A549 (cell line): ENCODE data around the gene PPP1R8.

ENCODE experiments used
- CHD4 ChIP-seq: fragments of 200-600 bp; sonication (generic); IDR thresholded peaks from 2 replicates; pipeline ENCODE4 v1.6.1; 2016; ENCODE audit warnings: antibody characterized with exemption, mild to moderate bottlenecking, borderline replicate concordance
- CTCF ChIP-seq: fragments of >200 bp; sonication (Bioruptor Twin); formaldehyde crosslinking; IDR thresholded peaks from 3 replicates; pipeline ENCODE4 v1.5.1; 2016
- EP300 ChIP-seq, 2 experiments: fragments of >200 bp; sonication (Bioruptor Twin); formaldehyde crosslinking; IDR thresholded peaks; 2 replicates in 1 of 2; 3 replicates in 1 of 2; pipeline ENCODE4 v1.6.1; 2016 to 2017
- MAX ChIP-seq: IDR thresholded peaks from 2 replicates; pipeline ENCODE4 v1.6.1; 2012
- MYC ChIP-seq: IDR thresholded peaks from 2 replicates; pipeline ENCODE4 v1.6.1; 2012; ENCODE audit warnings: mild to moderate bottlenecking, inconsistent platforms, low read length, improper control_type of control experiment, borderline replicate concordance
- NFE2L2 ChIP-seq: fragments of 150-350 bp; conservative IDR thresholded peaks from 2 replicates; pipeline ENCODE4 v1.6.1; 2014; ENCODE audit warnings: low read length
- RCOR1 ChIP-seq: fragments of 150-350 bp; IDR thresholded peaks from 2 replicates; pipeline ENCODE4 v1.6.1; 2014; ENCODE audit warnings: antibody characterized with exemption, low read length, low read depth
- REST ChIP-seq: fragments of 200-600 bp; sonication (generic); IDR thresholded peaks from 2 replicates; pipeline ENCODE4 v1.6.1; 2016; ENCODE audit warnings: antibody characterized with exemption, mild to moderate bottlenecking, moderate library complexity
- RNF2 ChIP-seq: fragments of 200-600 bp; sonication (generic); IDR thresholded peaks from 2 replicates; pipeline ENCODE4 v1.6.1; 2016; ENCODE audit warnings: low read depth, mild to moderate bottlenecking, antibody characterized with exemption, moderate library complexity, borderline replicate concordance
- SMC3 ChIP-seq: fragments of >200 bp; sonication (Bioruptor Twin); formaldehyde crosslinking; IDR thresholded peaks from 3 replicates; pipeline ENCODE4 v1.6.1; 2018; ENCODE audit warnings: inconsistent platforms
- ZFP36 ChIP-seq: fragments of 450-650 bp; IDR thresholded peaks from 2 replicates; pipeline ENCODE4 v1.6.1; 2014; ENCODE audit warnings: borderline replicate concordance; ENCODE audit not compliant: partially characterized antibody

- TF ChIP-seq MYC: no peak
- TF ChIP-seq CTCF: no peak
- TF ChIP-seq RNF2: no peak
- TF ChIP-seq SMC3: no peak
- TF ChIP-seq ZFP36: no peak
- TF ChIP-seq NFE2L2: no peak
- no peak for TF ChIP-seq REST
- TF ChIP-seq MAX: no peak
- no peak for TF ChIP-seq CHD4
- TF ChIP-seq EP300 (IDR thresholded peaks at IDR 0.05): no peak
- no peak for TF ChIP-seq RCOR1
Measured at GRCh38 chr1:27862004-27862403, 31.4 kb downstream of the PPP1R8 start.
